ENCODE measurements around the gene SIGLEC8. TPM values are rescaled to one million over a fixed set of nuclear protein-coding genes. Genes with fewer than 3 reads are reported as not detected.

Gene SIGLEC8
- total and polyA plus RNA-seq, 9 of the 15 experiments (the other 6 are each of a cell fraction or from before 2014, with no cell fraction given): 0.04 to 0.65 (median 0.39) TPM

- TF ChIP-seq MLLT1 (IDR thresholded peaks at IDR 0.05) (0 out of 4 replicates have a peak, but pooled peaks of 1 of the 2 experiments have one; percentile 12), HDAC3 (IDR thresholded peaks at IDR 0.05; ENCODE audit: borderline replicate concordance, partially characterized antibody) (no peak), STAT6 (CRISPR knock-in tag; IDR thresholded peaks at IDR 0.05) (0 out of 2 replicates have a peak, but pooled peaks have one; percentile 34), GTF2F1 (IDR thresholded peaks at IDR 0.05; ENCODE audit: low read depth, low read length) (no peak), NFE2L1 (tag; IDR thresholded peaks at IDR 0.05; ENCODE audit: borderline replicate concordance, low read depth) (no peak), ESRRB (CRISPR knock-in tag; IDR thresholded peaks at IDR 0.05; ENCODE audit: borderline replicate concordance) (no peak), KDM2B (CRISPR knock-in tag; IDR thresholded peaks at IDR 0.05) (no peak)
Observed at GRCh38 chr19:51507640-51508058, 49.4 kb upstream of the SIGLEC8 start (continued).

Data from K562 (cell line).